ENCODE measurements around the gene TMEM238.
"Not testable (repeated sequence)": the region's sequence is repeated elsewhere in the genome, so short reads cannot be mapped to it uniquely, and the experiment has no call there.

Gene TMEM238, protein sequence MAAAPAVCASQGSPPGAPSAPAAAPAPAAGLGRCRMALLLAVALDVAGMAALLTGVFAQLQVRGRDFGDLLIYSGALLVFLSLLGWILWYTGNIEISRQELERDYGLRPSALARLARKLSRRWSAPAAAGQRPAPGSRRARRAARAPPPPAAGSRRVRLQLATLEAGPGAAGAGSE

DNA sequence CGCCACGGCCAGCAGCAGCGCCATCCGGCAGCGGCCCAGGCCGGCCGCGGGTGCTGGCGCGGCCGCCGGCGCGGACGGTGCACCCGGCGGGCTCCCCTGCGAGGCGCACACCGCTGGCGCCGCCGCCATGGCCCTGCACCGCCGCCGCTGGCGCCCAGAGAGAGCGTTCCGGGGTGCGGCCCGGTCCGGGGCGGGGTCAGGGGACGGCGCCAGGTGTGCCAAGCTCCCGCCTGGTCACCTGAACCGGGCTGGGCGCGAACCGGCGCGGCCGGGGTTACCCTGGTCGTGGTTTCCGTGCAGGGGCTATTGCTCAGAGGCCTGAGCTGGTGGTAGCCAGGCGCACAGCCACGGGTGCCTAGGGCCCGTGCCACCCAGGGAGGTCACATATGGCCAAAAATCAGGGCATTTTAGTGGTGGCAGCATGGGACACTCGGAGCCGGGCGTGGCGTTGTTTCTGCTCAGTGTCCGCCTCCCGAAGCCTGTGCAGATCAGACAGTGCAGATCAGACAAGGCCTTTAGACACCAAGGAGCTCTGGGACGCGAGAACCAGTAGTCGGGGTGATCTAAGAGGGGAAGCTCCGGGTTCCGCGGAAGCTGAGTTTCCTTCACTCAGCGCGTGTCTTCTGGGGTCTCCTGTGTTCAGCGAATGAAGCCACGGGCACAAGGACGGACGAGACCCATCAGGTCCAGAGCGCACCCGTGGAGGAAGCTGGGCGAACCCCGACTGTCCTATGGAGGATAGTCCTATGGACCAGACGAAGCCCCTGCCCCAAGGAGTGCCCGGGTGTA is at the start of gene TMEM238:
TMEM238 (minus strand) TSS at position 162 of the 789 bp plus-strand sequence; CDS start at position 129, 33 bp downstream.
- peak in 1 of 2 experiments; percentile 64 for DNase-seq

DNA sequence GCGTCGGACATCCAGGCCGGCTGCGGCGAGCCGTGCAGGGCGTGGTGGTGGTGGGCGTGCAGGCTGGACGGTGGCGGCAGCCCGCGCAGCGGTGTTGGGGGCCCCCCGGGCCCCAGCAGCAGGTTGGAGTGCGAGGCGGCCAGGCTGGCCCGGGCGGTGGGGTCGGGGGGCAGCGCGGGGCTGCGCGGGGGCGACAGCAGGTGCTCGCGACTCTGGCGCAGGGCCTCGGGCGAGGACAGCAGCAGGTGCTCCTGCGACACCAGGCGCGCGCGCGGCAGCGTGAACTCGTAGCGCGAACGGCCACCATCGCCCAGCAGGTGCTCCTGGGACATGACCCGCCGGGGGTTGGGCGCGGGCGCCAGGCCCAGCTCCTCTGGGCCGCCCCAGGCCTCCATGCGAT is 49.2 kb upstream of the TMEM238 start:
- DNase-seq = no peak

DNA sequence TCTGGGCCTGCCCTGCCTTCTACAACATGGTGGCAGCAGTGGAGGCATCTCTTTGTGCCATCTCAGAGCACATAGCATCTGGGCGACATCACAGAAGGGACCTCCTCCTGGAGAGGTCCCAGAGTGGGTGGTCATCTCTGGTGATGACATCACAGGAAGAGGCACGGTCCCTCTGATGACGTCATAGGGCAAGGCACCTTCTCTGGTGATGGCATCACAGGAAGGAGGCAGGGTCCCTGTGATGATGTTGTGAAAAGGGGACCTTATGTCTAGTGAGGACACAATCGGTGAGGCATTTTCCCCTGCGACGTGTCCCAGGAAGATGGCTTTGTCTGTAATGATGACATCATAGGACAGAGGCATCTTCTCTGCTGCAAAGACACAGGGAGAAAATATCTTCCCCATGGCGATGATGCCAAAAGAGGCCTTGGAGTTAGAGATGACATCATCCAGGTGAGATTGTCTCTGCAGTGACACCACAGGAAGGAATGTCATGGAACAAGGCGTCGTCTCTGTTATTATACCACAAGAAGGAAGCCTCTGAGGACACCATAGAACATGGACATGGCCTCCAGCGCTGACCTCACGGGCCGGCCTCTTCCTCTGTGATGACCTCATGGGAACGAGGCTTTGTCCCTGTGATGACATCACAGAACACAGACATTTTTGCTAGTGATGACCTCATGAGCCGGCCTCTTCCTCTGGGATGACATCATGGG is 48.3 kb upstream of the TMEM238 start:
- DNase-seq = no peak

DNA sequence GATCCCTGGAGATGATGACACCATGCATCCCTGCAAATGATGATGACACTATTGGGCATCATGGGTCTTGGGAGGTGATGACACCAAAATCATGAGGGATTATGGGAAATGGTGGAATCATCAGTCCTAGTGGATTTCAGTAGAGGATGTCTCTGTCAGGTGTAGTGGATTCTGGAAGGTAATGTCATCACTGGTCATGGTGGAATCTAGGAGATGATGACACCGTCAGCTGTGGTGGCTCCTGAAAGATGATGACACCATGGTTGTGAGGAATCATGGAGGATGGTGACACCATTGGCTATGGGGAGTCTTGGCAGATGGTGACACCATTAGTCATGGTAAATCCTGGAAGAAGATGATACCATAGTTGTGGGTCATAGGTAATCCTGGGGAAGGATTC is 47.1 kb upstream of the TMEM238 start:
- DNase-seq = no peak

DNA sequence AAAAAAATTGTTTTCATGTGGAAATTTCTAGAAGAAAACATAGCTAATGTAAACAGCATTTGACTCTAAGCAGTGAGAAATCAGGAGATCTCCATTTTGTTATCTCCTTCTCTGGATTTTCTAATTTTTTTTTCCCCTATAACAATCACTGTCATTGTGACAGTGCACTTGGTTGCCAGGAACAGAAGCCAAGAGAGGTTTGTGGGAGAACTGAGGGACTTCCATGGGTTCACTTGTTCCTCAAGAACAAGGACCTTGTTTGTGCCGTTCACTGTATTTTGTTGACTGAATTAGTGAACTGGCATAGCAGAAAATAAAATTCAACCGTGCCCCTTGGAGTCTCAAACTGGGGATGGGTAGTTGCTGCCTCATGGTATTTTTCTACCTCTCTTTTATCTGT is 42.0 kb upstream of the TMEM238 start:
- no peak for DNase-seq

DNA sequence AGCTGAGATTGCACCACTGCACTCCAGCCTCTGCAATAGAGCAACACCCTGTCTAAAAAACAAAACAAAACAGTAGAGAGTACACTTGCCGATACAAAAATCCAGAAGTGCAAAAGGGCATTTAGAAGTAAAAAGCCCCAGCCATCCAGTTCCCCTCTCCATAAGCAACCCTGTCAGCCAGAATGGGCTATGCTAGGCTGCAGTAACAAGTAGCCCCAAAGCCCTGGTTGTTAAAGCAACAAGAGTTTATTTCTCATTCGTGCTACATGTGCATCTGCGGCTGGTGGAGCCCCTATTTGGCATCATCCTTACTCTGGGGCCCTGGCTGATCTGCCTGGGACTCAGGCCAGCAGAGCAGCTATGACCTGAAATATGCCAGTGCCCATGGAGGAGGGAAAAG is 40.4 kb upstream of the TMEM238 start:
- no peak for DNase-seq

DNA sequence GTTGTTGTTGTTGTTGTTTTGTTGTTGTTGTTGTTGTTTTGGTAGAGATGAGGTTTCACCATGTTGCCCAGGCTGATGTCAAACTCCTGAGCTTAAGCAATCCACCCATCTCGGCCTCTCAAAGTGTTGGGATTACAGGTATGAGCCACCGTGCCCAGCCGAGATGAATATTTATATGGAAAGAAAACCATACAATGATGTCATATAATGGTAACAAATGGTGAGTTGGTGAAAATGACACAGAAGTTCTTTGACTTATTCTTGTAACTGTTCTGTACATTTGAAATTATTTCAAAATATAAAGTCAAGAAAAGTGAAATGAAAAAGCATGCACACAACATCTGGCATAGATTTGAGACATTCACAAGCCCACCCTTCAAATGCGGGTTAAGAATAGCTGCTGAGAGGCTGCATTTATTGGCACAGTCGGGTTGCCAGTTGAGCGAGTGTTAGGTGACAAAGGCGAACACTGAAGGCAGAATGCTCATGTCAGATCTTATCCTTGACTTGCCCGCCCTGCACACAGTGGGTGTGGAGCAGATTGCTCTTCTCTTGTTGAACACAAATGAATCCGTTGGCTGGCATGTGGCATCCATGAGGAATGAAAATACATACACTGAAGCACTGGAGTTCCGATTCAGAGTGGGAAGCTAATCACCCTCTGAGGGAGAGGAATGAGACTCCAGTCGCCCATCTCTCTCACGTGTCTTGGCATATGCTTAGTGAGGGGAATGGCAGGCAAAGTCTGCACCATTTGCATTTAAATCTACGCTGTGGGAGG is 39.3 kb upstream of the TMEM238 start:
- no peak for DNase-seq

DNA sequence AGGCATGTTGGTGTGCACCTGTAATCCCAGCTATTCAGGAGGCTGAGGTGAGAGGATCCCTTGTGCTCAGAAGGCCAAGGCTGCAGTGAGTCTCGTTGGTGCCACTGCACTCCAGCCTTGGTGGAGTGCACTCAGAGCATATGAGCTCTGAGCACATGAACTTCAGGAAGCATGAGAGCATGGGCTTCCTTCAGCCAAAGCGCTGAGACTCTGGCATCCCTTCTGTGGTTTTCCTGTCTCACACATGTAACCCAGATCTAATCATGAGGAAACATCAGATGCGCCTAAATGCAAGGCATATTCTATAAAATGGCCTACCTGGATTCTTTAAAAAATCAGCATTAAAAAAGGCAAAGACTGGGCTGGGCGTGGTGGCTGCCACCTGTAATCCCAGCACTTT is 37.2 kb upstream of the TMEM238 start:
- not testable (repeated sequence) for DNase-seq

DNA sequence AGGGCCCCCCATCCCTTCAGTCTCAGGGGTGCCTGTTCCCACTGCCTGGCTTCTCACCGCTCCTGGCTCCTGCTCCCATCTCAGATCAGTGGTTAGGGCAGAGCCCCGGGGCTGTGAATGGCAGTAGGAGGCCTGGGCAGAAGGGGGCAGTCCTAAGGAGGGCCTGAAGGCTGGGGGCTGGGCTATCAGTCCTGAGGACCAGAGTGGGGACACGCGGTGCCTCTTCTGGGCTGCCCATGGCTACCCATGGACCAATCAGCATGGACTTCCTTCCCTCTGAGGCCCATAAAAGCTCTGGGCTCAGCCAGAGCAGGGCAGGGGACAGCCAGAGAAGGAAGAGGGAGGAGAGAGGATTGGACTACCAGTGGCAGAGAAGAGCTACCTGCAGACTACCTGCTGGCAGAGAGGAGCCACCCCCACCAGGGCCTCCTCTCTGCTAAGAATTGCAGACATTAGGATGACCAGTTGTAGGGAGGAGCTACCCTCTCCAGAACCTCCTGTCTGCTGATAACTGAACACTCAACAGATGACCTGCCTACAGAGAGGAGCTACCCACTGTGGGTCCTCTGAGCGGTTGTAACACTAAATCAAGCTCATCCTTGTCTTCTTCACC is 35.6 kb upstream of the TMEM238 start:
- DNase-seq = no peak

DNA sequence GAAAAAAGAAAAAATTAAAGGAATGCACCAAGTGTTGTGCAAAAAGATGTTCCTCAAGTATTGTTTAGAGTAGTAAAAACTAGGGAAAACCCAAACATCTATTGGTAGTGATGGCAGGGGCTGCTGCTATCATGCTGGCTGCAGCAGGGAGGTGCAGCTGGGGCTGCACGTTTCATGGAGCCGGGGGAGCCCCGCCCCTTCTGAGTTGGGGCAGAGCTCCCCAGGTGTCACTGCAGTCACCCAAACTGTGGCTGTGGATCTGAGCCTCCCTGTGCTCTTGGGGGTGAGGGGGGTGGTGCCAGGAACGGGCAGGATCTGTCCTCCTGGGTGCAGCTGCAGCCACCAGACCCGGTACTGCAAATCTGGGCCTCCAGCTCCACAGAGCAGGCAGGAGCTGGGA is 35.0 kb upstream of the TMEM238 start:
- DNase-seq = no peak

DNA sequence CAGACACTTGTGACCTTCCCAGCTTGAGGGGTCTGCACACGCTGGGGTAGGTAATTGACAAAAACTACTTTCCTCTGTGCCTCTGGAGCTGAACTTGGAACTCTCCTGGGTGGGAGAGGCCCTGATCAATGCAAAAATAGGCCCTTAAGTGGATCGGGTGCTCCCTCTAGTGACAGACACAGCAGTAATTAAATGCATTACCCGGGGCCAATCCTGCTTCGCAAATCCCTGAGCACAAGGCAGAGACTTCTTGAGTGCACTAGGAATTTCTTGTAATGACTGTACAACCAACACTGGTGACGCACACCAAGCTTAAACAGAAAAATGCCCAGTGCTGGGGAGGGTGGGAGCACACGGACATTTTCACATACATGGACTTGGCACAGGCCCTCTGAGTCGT is 34.1 kb upstream of the TMEM238 start:
- DNase-seq = peak; percentile 58 to 65

DNA sequence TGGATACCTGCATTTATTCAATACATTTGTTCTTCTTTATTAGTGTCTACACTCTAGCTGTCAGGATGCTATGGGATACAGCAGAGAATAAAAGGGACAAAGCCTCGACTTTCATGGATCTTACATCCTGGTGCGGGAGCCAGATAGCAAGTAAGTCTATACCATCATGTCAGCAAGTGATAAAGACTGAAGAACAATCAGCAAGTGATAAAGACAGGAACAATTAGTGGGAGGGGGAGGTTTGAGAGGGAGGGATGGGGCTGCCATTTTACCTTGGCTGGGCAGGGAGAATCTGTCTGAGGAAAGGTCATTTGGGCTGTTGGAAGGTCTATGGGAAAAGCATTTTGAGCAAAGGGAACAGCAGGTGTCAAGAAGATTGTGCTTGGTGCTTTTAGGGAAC is 26.1 kb upstream of the TMEM238 start:
- no peak for DNase-seq

DNA sequence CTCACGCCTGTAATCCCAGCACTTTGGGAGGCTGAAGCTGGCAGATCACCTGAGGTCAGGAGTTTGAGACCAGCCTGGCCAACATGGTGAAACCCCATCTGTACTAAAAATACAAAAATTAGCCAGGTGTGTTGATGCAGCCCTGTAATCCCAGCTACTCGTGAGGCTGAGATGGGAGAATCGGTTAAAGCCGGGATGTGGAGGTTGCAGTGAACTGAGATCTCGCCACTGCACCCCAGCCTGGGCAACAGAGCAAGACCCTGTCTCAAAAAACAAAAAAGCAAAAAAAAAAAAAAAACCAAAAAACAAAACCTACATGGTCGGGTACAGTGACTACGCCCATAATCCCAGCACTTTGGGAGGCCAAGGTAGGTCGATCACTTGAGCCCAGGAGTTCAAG is 25.1 kb upstream of the TMEM238 start:
- DNase-seq = not testable (repeated sequence)

DNA sequence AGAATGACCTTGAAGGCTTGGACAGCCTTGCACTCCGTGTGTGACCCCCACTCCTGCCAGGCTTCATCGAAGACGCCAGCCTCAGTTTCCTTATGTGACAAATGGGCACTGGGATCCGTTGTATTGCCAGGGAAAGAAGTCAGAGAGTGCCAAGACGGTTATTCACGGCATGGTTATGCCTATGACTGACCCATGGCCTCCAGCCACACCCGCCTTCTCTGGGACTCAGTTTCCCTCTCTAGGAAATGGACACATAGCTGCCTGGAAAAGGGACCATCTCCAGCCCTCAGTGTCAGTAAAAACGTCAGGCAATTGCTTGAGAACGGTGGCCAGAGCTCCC is 24.4 kb upstream of the TMEM238 start:
- no peak for DNase-seq

DNA sequence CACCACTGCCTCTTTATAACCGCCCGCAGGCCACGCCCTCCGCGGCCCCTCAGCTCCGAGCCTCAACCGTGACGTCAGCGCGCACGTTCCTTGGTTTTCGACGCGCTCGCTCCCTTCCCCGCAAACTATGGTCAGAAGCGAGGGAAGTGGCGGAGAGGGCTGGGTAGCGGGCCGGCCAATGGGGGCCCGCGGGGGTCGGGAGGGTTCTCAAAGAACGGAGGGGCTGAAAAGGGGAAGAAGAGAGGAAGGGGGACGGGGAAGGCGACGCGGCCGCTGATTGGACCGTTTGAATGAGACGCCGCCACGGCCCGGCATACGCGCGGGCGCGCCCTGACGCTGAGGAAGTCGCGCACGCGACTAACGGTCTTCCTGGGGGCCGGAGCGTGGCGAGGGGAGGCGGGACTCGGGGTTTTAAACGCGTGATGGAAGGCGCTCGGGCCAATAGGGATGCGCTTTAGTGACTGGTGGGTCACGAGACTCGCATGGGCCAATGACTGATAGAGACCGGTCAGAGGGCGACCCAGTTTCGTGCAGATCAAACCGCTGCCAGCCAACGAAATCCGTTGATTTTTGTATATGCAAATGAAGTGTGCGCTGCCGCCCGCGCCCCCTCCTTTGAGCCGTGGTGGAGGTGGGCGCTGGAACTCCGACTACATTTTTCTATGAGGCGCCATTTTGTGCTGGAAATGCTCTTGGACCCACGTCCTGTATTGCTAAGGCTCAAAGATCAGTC is 23.9 kb upstream of the TMEM238 start:
- peak; percentile 99 for DNase-seq

DNA sequence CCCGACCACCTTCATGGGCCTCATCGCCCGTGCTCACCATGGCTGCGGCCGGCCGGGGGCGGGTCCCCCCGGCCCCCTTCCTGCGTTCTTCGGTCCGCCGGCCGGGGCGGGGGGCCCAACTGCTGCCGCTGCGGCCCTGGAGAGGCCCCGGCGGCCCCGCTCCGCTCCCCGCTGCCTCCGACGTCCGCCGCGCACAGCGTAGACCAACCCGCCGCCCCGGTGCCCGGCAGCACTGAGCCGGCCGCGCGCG is 23.4 kb upstream of the TMEM238 start, which contains the start of gene UBE2S:
UBE2S (minus strand) TSS at position 239 of the 250 bp plus-strand sequence; CDS start at position 40, 199 bp downstream.
- DNase-seq = not testable (repeated sequence)

DNA sequence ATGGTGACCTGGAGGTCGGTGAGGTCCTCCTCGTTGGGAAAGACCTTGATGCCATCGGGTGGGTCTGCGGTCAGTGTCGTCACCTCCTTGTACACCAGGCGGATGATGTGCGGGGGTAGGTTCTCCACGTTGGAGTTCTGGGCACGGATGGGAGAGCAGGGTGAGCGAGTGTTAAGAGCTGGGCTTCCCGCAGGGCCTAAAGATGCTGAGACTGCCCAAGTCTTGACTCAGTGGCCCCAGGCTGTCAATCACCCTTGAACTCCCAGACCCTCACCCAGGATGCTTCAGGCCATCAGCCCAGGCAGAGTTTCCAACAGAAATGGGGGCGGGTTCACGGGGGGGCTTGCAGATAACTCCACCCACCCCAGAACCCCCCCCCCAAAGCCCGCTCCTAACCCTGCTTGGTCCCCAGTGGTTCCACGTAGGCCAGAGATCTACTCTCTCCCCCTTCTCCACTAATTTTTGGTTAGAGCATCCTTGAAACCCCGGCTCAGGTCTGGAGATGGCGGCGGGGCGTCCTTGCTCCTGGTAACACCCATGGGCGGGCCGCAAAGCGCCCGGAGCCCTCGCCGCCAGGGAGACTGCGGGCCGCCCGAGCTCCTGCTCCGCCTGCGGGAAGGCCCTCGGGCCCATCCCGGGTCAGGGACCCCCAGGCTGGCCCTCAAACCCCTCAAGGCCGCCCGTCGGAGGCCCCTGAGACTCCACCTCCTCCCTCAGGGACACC is 22.9 kb upstream of the TMEM238 start:
- no peak for DNase-seq

DNA sequence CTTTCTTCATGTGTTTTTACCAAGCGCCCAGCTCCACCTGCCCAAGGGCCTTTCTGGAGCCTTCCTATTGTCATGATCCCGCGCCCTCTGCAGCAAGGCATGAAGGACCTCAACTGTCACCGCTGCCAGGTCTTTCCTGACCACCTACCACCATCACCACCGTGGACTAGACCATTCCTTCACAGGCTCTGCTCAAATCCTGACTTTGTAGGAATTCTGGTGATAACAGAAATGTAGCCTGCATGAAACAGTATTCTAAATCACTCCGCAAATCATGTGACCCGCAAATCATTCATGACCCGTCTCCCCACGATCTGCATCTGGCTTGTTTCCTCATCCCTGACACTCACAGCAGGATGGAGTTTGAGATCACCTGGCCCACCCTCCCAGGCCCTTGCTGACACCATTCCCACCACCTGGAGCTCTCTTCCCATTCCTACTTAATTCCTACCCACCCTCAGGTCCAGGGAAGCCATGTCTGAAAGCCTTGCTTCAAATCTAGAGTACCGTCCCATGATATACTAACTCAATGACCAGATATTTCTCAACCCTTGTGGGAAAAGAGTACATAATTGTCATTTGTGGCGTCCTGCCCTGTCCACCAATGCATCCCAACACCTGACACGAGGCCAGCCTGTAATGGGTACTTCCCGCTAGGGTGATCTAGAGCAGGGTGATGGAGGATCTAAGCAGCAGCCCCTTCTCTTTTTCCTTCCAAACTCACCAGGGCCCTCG is 22.2 kb upstream of the TMEM238 start:
- DNase-seq = no peak

DNA sequence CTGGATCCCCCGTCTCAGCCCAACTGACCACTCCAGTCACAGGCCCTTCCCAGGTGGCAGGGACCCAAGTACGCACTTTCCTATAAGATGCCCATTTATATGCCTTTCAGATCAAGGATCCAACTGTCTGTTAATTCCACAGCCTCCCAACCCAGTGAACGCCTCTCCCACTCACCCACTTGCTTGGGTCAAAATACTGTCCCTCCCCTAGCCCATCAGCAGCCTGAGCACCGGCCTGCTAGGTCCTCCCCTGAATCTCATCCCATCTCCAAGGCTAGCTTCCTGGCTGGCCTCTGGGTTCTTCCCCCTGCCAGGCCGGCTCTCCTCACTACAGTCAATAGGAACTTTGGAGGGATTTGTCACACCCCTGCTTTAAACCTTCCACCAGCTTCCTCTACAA is 21.5 kb upstream of the TMEM238 start:
- no peak for DNase-seq

DNA sequence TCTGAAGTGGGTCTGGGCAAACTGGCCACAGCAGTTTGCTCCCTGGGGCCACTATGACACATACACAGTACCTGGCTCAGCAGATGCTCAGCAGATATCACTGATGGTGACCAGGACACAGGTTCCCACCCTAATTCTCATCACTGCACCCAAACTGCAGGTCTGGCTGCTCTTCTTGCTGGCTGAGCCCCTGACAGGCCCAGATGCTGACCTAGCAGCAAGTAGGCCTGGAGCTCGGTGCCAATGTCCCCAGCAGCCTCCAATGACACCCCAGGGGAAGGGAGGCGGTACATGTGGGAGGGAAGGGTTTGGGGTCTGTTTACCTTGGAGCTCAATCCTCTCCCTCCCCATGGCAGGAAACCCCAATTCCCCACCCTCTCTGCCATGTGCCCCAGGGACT is 18.4 kb upstream of the TMEM238 start:
- DNase-seq = no peak

DNA sequence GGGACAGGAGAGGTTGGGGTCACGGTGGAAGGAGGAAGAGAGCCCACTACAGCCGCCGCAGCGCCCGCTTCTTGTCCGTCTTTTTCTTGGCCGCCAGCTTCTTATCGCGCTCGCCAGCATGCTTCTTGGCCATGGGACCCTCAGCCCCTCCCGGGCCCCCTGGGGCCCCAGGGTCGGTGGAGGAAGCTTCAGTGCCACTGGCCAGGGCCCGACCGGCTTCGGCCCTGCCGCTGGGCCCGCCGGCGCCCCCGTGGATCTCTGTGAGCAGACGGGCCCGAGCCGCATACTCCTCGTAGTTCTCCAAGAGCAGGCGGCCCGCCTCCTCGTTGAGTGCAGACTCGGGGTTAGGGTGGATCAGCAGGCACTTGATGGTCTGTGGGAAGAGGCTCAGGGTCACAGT is 17.3 kb upstream of the TMEM238 start:
- not testable (repeated sequence) for DNase-seq
